Gastroesophageal sphincter (tissue), 4 donors: ENCODE results near the gene MCUR1. TPM values are rescaled to one million over a fixed set of nuclear protein-coding genes. Genes with fewer than 3 reads are reported as not detected.

Experiments
- ATAC-seq: fragments of 150-250 bp; one replicate; pipeline ENCODE4 v1.9.1; 2016; ENCODE audit warnings: mild to moderate bottlenecking, moderate library complexity
- H3K27ac ChIP-seq, 4 donors: fragments of 200-600 bp; sonication (generic) in 3 of 4; 1 replicate in 3 of 4; 2 replicates in 1 of 4; pipeline ENCODE4 v1.5.1; 2016 to 2019
- H3K27me3 ChIP-seq: fragments of 200-600 bp; sonication (generic); one replicate; pipeline ENCODE4 v1.5.1; 2019
- H3K36me3 ChIP-seq, 2 donors: fragments of 200-600 bp; sonication (generic); one replicate each; pipeline ENCODE4 v1.5.1; 2019; ENCODE audit warnings: control low read depth in 1 of 2
- H3K4me1 ChIP-seq, 3 donors: fragments of 200-600 bp; sonication (generic); 1 replicate in 2 of 3; 2 replicates in 1 of 3; pipeline ENCODE4 v1.5.1; 2016 to 2019; ENCODE audit warnings: control low read depth in 2 of 3
- H3K4me3 ChIP-seq, 2 donors: fragments of 200-600 bp; sonication (generic); one replicate each; pipeline ENCODE4 v1.5.1; 2019; ENCODE audit warnings: mild to moderate bottlenecking in 1 of 2, moderate library complexity in 1 of 2
- H3K9me3 ChIP-seq, 3 donors: fragments of 200-600 bp; sonication (generic); one replicate each; pipeline ENCODE4 v1.5.1; 2017 to 2019; ENCODE audit warnings: control low read depth in 2 of 3
- EP300 ChIP-seq: sonication (generic); formaldehyde crosslinking; IDR thresholded peaks from one replicate; pipeline ENCODE4 v1.6.1; 2017; ENCODE audit warnings: antibody characterized with exemption, mild to moderate bottlenecking
- POLR2A ChIP-seq, 2 donors: fragments of 450-650 bp; IDR thresholded peaks; one replicate each; pipeline ENCODE4 v1.6.1; 2017; ENCODE audit warnings: antibody characterized with exemption in 2 of 2, mild to moderate bottlenecking in 2 of 2, moderate library complexity in 1 of 2
- POLR2AphosphoS5 ChIP-seq: sonication (generic); formaldehyde crosslinking; IDR thresholded peaks from one replicate; pipeline ENCODE4 v1.6.1; 2017; ENCODE audit warnings: antibody characterized with exemption
- WGBS, 2 donors: methylation state at CpG; one replicate each; pipeline ENCODE4 v1.1.5; 2018; ENCODE audit warnings: low coverage in 1 of 2; 5-methylcytosine and 5-hydroxymethylcytosine counted together
- total RNA-seq, 4 donors: library from RNA; depleted of rRNA; stranded (reverse); fragments of >200 nt; gene quantifications; one replicate each; pipeline ENCODE4 v1.1.0, GENCODE V29; 2016
- TF ChIP-seq, protein P1 (sequence below), 4 experiments: fragments of 200-600 bp in 2 of 4; fragments of 450-650 bp in 2 of 4; sonication (generic) in 1 of 4; IDR thresholded peaks; one replicate each; pipeline ENCODE4 v1.5.1; 2017 to 2019; ENCODE audit warnings: antibody characterized with exemption in 4 of 4, mild to moderate bottlenecking in 2 of 4, moderate library complexity in 2 of 4

Gene MCUR1
- total RNA-seq, 4 donors from 2014 or later = 8.5 to 18.6 (median 11.9) TPM

GRCh38 chr6:13763740-13764381 is 50.5 kb downstream of the MCUR1 start:
- H3K36me3 ChIP-seq = no peaks in the 10 kb centered on the region
- no peak overlapping the region for H3K4me3 ChIP-seq
- H3K27ac ChIP-seq = peak overlapping the region in 2 of 4 donors; percentile 3 to 51
- no peak for TF ChIP-seq POLR2A (IDR thresholded peaks at IDR 0.05)
- TF ChIP-seq EP300 = no peak
- TF ChIP-seq, protein P1, sequence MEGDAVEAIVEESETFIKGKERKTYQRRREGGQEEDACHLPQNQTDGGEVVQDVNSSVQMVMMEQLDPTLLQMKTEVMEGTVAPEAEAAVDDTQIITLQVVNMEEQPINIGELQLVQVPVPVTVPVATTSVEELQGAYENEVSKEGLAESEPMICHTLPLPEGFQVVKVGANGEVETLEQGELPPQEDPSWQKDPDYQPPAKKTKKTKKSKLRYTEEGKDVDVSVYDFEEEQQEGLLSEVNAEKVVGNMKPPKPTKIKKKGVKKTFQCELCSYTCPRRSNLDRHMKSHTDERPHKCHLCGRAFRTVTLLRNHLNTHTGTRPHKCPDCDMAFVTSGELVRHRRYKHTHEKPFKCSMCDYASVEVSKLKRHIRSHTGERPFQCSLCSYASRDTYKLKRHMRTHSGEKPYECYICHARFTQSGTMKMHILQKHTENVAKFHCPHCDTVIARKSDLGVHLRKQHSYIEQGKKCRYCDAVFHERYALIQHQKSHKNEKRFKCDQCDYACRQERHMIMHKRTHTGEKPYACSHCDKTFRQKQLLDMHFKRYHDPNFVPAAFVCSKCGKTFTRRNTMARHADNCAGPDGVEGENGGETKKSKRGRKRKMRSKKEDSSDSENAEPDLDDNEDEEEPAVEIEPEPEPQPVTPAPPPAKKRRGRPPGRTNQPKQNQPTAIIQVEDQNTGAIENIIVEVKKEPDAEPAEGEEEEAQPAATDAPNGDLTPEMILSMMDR (IDR thresholded peaks at IDR 0.05) = no peak
- TF ChIP-seq POLR2AphosphoS5 = no peak
- no peak for ATAC-seq
- H3K4me1 ChIP-seq = peaks cover 20 to 48% (median 21%) of the 10 kb centered on the region in 3 donors
- WGBS, 2 donors = 91 to 100% methylated on average over 4 to 5 of the region's 5 CpGs
- H3K9me3 ChIP-seq = no peaks in the 10 kb centered on the region
- no peaks in the 10 kb centered on the region for H3K27me3 ChIP-seq

DNA sequence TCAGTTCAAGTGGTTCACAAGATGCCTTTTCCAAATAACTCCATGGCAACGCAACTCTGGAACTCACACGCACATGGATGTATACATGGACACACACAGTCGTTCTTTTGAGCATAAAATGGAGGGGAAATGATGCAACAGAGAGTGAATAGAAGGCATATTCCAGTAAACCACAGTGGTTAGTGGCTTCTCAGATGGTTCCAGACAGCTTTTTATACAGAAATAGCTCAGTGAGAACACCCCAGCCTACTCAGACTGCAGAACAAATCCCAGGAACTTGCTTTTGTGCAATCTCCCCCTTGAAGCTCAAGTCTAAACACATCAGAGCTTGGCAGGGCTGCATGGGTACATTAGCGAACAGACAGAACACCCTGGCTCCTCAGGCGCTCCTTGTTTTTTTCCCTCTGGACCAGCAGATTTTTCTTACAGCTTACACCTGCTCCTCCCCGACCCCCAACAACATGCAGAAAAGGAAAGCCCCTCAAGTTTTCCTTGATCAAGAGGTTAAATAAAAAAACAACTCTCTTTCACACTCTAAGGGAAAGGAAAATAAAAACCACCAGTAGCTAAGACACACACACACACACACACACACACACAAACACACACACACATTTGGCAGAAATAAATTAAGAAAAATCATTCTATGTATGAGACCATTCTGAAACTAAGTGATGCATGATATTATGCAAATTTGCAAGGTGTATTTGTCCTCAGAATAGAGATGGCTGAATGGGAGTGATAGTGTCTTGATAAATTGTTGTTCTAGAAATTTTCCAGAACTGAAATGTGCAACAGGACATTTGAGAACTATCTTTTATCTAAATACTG is 51.5 kb downstream of the MCUR1 start:
- Histone ChIP-seq H3K36me3 (no peaks in the 10 kb centered on the region), H3K9me3 (no peaks in the 10 kb centered on the region), H3K4me1 (peaks cover 20 to 48% (median 21%) of the 10 kb centered on the region in 3 donors), H3K27ac (peak overlapping the region; percentile 55 to 82 (median 64)), H3K4me3 (no peak overlapping the region), H3K27me3 (no peaks in the 10 kb centered on the region)
- WGBS, 2 donors = 19 to 24% methylated on average over 5 to 6 of the region's 6 CpGs
- peak; percentile 86 for ATAC-seq
- no peak for TF ChIP-seq EP300
- no peak for TF ChIP-seq POLR2A (IDR thresholded peaks at IDR 0.05)
- TF ChIP-seq, protein P1 (IDR thresholded peaks at IDR 0.05) = no peak
- peak; percentile 93 for TF ChIP-seq POLR2AphosphoS5

GRCh38 chr6:13761361-13762036 is 52.9 kb downstream of the MCUR1 start:
- H3K27ac ChIP-seq = peak overlapping the region; percentile 69 to 82 (median 76)
- TF ChIP-seq EP300 = no peak
- no peak for TF ChIP-seq POLR2A (IDR thresholded peaks at IDR 0.05)
- TF ChIP-seq POLR2AphosphoS5 = no peak
- TF ChIP-seq, protein P1 (IDR thresholded peaks at IDR 0.05) = no peak
- ATAC-seq = no peak
- no peaks in the 10 kb centered on the region for H3K27me3 ChIP-seq
- H3K4me1 ChIP-seq = peaks cover 20 to 40% (median 21%) of the 10 kb centered on the region in 3 donors
- H3K4me3 ChIP-seq = no peak overlapping the region
- 37 to 59% methylated on average over 3 to 6 of the region's 6 CpGs for WGBS, 2 donors
- H3K9me3 ChIP-seq = no peaks in the 10 kb centered on the region
- H3K36me3 ChIP-seq = no peaks in the 10 kb centered on the region

DNA sequence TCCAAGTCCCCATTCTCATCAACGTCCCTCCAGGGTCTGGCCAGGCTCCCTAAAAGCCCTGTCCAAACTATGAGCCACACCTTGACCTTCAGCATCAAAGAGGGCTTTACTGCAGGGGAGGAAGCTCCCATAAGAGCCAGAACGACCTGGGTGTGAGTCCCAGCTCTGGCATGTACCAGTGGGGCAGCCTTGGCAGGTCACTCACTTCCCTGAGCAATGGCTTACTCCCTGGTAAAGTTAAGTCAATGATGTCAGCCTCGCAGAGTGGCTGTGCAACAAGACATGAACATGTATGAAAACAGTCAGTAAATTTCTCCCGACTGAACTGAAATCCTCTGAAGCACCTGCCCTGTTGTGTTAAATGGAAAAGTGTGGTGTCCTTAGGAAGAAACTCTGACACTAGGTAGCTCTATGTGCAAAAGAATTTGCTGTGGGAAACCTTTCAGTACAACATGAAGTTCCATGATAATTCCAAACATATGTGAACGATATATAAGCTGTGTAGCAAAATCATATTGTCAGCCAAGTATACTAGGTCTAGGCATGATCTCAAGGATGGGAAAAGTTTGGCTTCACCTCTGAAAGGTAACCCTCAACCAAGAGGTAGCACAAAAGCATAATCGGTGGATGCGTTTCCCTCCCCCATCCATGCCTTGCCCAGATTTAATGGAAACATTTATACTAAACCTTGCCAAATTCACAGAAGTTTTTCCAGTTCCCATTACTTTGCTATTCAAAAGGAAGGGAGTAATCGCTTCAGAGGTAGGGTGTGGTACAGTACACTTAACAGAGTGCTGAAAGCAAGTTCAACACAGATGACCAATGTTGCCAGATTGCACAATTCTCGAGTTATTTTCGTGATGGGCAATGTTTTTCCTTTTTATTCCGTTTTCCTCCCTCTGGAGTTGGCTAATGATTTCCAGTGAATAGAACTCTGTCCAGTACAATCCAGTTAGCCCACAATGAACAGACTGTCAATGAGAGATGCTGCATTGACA is 53.8 kb downstream of the MCUR1 start:
- WGBS, 2 donors = 29% methylated on average over 9 of the region's 11 CpGs
- ATAC-seq = peak; percentile 85
- H3K36me3 ChIP-seq = no peaks in the 10 kb centered on the region
- TF ChIP-seq, protein P1 (IDR thresholded peaks at IDR 0.05) = no peak
- TF ChIP-seq POLR2A (IDR thresholded peaks at IDR 0.05) (no peak), POLR2AphosphoS5 (peak; percentile 90), EP300 (no peak)
- no peaks in the 10 kb centered on the region for H3K9me3 ChIP-seq
- H3K4me1 ChIP-seq = peaks cover 20 to 42% (median 21%) of the 10 kb centered on the region in 3 donors
- H3K27me3 ChIP-seq = no peaks in the 10 kb centered on the region
- H3K4me3 ChIP-seq = no peak overlapping the region
- peak overlapping the region; percentile 69 to 82 (median 76) for H3K27ac ChIP-seq
